T-helper 22 cell (primary cell): ENCODE data around the gene HP.

Source experiments
- DNase-seq: peaks from one replicate; pipeline ENCODE4 v3.0.0-alpha.2; 2020; ENCODE audit warnings: low read depth

HP gene

GRCh38 chr16:72085002-72085401 lies 30.7 kb downstream of the HP start:
- DNase-seq = no peak

DNA sequence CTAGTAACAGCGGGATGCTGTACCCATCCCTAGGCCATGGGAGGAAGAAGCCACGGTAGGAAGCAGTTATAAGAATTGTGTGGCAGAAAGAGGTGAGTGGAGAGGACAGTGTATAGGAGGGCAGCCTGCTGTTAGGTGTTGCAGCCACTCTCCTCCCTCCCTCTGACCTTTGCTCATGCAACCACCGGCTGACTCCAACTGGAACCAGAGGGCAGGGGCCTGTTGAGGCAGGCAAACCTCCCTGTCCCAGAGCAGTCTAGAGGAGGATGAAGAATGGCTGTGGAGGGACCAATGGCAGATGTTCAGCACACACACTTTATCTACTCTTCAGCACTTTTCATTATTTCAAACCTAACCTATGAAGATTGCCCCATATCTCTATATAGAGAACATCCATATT lies 36.9 kb downstream of the HP start:
- DNase-seq = no peak

GRCh38 chr16:72092832-72093447 lies 38.6 kb downstream of the HP start:
- DNase-seq = no peak

- DNase-seq = peak; percentile 87
These were observed 39.4 kb downstream of the HP start, which contains the start of the genes DHX38 and TXNL4B for GRCh38 chr16:72093448-72094265. DHX38 (plus strand) TSS chr16:72093847; CDS start chr16:72096158, 2,311 bp downstream. TXNL4B (minus strand) TSS chr16:72093620; CDS start chr16:72090749, 2,871 bp downstream.

- no peak for DNase-seq
These were observed 39.9 kb downstream of the HP start for GRCh38 chr16:72094266-72094610.

DNA sequence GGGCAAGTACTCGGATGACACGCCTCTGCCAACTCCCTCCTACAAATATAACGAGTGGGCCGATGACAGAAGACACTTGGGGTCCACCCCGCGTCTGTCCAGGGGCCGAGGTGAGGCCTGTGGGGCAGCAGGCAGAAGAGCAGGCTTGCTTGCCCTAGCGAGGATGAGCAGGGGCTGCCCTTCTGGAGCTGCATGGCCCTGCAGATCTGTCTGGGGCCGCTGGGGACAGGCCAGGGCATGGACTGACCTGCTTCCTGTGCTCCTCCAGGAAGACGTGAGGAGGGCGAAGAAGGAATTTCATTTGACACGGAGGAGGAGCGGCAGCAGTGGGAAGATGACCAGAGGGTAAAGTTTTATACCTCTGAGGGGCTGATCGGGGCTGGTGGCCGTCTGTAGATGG lies 44.6 kb downstream of the HP start:
- no peak for DNase-seq

GRCh38 chr16:72099377-72099818 lies 45.1 kb downstream of the HP start:
- DNase-seq = no peak

DNA sequence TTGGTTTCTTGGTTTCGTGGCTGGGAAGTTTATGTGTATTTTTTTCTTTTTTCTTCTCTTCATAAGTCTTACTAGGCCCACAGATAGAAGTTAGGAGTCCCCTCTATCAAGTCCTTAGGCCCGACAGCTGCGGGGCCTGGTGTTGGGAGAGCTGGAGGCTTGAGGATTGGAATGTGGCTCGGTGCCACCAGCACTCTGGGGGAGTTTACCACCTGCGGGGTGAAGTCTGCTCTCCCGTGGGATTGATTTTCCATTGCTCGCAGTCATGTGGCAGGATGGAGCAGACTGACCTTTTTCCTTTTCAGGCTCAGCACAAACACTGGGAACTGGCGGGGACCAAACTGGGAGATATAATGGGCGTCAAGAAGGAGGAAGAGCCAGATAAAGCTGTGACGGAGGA lies 46.9 kb downstream of the HP start:
- no peak for DNase-seq

DNA sequence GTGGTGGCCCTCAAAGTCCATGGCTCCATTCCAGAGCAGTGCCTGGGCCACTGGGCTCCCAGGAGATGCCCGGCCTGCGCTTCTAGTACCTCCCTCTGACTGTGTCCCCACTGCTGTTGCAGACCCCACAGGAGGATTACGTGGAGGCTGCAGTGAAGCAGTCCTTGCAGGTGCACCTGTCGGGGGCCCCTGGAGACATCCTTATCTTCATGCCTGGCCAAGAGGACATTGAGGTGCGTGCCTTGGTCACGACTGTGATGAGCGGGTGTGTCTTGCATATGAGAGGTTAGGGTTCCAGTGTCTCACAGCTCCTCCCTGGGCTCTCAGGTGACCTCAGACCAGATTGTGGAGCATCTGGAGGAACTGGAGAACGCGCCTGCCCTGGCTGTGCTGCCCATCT lies 50.6 kb downstream of the HP start:
- DNase-seq = no peak

- DNase-seq = no peak
These were observed 51.7 kb downstream of the HP start for GRCh38 chr16:72105978-72106377.

DNA sequence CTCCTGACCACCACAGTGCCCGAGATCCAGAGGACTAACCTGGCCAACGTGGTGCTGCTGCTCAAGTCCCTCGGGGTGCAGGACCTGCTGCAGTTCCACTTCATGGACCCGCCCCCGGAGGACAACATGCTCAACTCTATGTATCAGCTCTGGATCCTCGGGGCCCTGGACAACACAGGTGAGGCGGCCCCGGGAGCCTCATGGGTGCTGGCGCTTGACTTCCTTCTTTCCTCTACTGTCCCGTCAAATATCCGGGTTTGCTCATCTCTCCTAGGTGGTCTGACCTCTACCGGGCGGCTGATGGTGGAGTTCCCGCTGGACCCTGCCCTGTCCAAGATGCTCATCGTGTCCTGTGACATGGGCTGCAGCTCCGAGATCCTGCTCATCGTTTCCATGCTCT lies 53.1 kb downstream of the HP start:
- DNase-seq = no peak

- DNase-seq = no peak
These were observed 54.2 kb downstream of the HP start for GRCh38 chr16:72108353-72109102.

DNA sequence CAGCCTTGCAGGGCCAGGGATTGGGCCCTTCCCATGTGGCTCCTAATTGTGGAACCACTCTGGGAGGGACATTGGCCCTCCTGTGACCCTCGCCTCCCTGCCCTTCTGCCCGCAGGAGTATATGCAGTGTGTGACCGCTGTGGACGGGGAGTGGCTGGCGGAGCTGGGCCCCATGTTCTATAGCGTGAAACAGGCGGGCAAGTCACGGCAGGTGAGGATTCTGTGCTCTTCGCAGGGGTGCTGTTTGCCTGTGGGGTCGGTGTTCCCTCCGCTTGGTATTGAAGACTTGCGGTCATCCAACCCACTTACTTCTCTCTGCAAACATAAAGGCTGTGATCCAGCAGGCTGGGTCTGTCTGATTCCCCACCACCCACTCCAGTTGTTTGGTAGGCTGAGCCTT lies 55.0 kb downstream of the HP start:
- DNase-seq = no peak

DNA sequence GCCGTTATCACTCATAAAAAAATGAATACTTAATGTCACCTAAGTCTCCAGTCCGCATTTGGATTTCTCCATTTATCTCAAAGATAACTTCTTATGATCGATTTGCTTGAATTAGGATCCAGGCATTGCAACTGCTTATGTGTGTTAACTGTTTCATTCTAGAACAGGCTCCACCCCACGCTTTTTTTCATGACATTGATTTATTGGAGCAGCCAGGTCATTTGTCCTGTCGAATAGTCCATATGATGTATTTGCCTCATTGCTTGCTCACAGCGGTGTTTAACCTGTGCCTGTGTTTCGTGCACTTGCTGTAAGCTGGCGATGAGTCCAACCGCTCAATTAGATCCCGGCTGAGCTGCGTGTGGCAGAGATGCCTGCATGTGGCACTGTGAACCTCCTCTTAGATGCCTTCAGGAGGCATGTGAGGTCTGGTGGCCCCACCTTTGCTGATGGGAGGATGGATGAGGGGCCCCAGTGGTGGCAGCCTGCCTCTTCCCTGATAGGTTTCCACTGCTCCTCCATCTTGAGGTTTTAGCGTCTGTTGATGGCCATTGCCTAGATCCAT lies 55.7 kb downstream of the HP start:
- DNase-seq = no peak
